ENCODE results near the gene SDSL.

The SDSL gene

GRCh38 chr12:113469949-113470743 is 48.0 kb downstream of the SDSL start:
- no peak for TF ChIP-seq CTCF (conservative IDR thresholded peaks at IDR 0.05; ENCODE audit: low read depth, low read length)
- no peaks in the 10 kb centered on the region for H3K79me2 ChIP-seq (ENCODE audit: insufficient read depth, low read depth)
- H3K9ac ChIP-seq: no peak overlapping the region
- no peak overlapping the region for H3K4me2 ChIP-seq
- peaks cover 42% of the 10 kb centered on the region; the same call in 1 of the 2 replicates for H3K27me3 ChIP-seq (ENCODE audit: insufficient read depth, low read depth)
- no peak overlapping the region for H3K4me3 ChIP-seq (IDR thresholded peaks at IDR 0.05; ENCODE audit: insufficient read depth, low read depth, low read length)
- H3K36me3 ChIP-seq (ENCODE audit: insufficient read depth): no peaks in the 10 kb centered on the region
- H3K27ac ChIP-seq: no peak overlapping the region
- H2AFZ ChIP-seq (ENCODE audit: low read depth): no peak overlapping the region
- no peaks in the 10 kb centered on the region for H4K20me1 ChIP-seq (ENCODE audit: insufficient read depth)
- H3K4me1 ChIP-seq (ENCODE audit: low read depth, poor library complexity, severe bottlenecking): no peaks in the 10 kb centered on the region

- no peak overlapping the region for H3K4me2 ChIP-seq
- H2AFZ ChIP-seq (ENCODE audit: low read depth): no peak overlapping the region
- H3K4me1 ChIP-seq (ENCODE audit: low read depth, poor library complexity, severe bottlenecking): no peaks in the 10 kb centered on the region
- no peak overlapping the region for H3K27ac ChIP-seq
- H4K20me1 ChIP-seq (ENCODE audit: insufficient read depth): no peaks in the 10 kb centered on the region
- H3K9ac ChIP-seq: no peak overlapping the region
- H3K79me2 ChIP-seq (ENCODE audit: insufficient read depth, low read depth): no peaks in the 10 kb centered on the region
- no peaks in the 10 kb centered on the region for H3K36me3 ChIP-seq (ENCODE audit: insufficient read depth)
- H3K4me3 ChIP-seq (IDR thresholded peaks at IDR 0.05; ENCODE audit: insufficient read depth, low read depth, low read length): no peak overlapping the region
- no peak for TF ChIP-seq CTCF (conservative IDR thresholded peaks at IDR 0.05; ENCODE audit: low read depth, low read length)
- H3K27me3 ChIP-seq (ENCODE audit: insufficient read depth, low read depth): peaks cover 39% of the 10 kb centered on the region; the same call in 1 of the 2 replicates
These were observed 48.9 kb downstream of the SDSL start for GRCh38 chr12:113470871-113471618.

- TF ChIP-seq CTCF (conservative IDR thresholded peaks at IDR 0.05; ENCODE audit: low read depth, low read length): no peak
- Histone ChIP-seq H3K4me1 (ENCODE audit: low read depth, poor library complexity, severe bottlenecking) (no peaks in the 10 kb centered on the region), H3K9ac (no peak within 1 kb of the TSS), H4K20me1 (ENCODE audit: insufficient read depth) (no peaks in the 10 kb centered on the region), H3K27ac (no peak within 1 kb of the TSS), H3K4me3 (IDR thresholded peaks at IDR 0.05; ENCODE audit: insufficient read depth, low read depth, low read length) (no peak within 1 kb of the TSS), H3K4me2 (no peak within 1 kb of the TSS), H3K36me3 (ENCODE audit: insufficient read depth) (no peaks in the 10 kb centered on the region), H2AFZ (ENCODE audit: low read depth) (no peak within 1 kb of the TSS), H3K27me3 (ENCODE audit: insufficient read depth, low read depth) (peaks cover 32% of the 10 kb centered on the region; the same call in 1 of the 2 replicates), H3K79me2 (ENCODE audit: insufficient read depth, low read depth) (no peaks in the 10 kb centered on the region)
These were observed 49.5 kb downstream of the SDSL start, which contains the start of gene LHX5 for GRCh38 chr12:113471619-113472171. Gene LHX5, minus strand, starts transcription at chr12:113471871. Its CDS starts 373 bp downstream, at chr12:113471498.

GRCh38 chr12:113472191-113473121 is 50.3 kb downstream of the SDSL start:
- Histone ChIP-seq H3K36me3 (ENCODE audit: insufficient read depth) (no peaks in the 10 kb centered on the region), H3K27me3 (ENCODE audit: insufficient read depth, low read depth) (peaks cover 26% of the 10 kb centered on the region; the same call in 1 of the 2 replicates), H2AFZ (ENCODE audit: low read depth) (no peak overlapping the region), H3K4me2 (no peak overlapping the region), H3K9ac (no peak overlapping the region), H3K79me2 (ENCODE audit: insufficient read depth, low read depth) (no peaks in the 10 kb centered on the region), H4K20me1 (ENCODE audit: insufficient read depth) (no peaks in the 10 kb centered on the region), H3K27ac (no peak overlapping the region), H3K4me3 (IDR thresholded peaks at IDR 0.05; ENCODE audit: insufficient read depth, low read depth, low read length) (no peak overlapping the region), H3K4me1 (ENCODE audit: low read depth, poor library complexity, severe bottlenecking) (no peaks in the 10 kb centered on the region)
- TF ChIP-seq CTCF (conservative IDR thresholded peaks at IDR 0.05; ENCODE audit: low read depth, low read length): no peak

Data from KMS-11 (cell line).